Measurements from ENCODE around the gene SLC1A2. TPM values are rescaled to one million over a fixed set of nuclear protein-coding genes. Genes with fewer than 3 reads are reported as not detected.

The SLC1A2 gene
- polyA plus RNA-seq, 3 donors = 0.14 to 0.26 (median 0.22) TPM

- DNase-seq (ENCODE audit: low read depth in 3 of 3, low spot score in 2 of 3) = no peak
Measured at GRCh38 chr11:35204614-35205013, 214.7 kb downstream of the SLC1A2 start.

Other genes with a start within 250 kb of the SLC1A2 start
- gene PAMR1, start 106.1 kb upstream of the SLC1A2 start, polyA plus RNA-seq (ENCODE audit: insufficient read length in 3 of 3) = 1 to 10 TPM; 3.7 to 8.5 (median 5.9) TPM
- gene FJX1, start 198.9 kb upstream of the SLC1A2 start, polyA plus RNA-seq (ENCODE audit: insufficient read length in 3 of 3) = 10 to 100 TPM; 13.3 to 17.4 (median 16.7) TPM
- gene TRIM44, start 243.2 kb upstream of the SLC1A2 start, polyA plus RNA-seq (ENCODE audit: insufficient read length in 3 of 3) = 100 to 1,000 TPM in 2 of 3 donors, 10 to 100 TPM in 1; 98.6 to 107 (median 105) TPM

Measured in right renal cortex interstitium (tissue), 3 donors.